ENCODE measurements around the gene XRCC1.
"Not testable (repeated sequence)": the region's sequence is repeated elsewhere in the genome, so short reads cannot be mapped to it uniquely, and the experiment has no call there.

The XRCC1 gene

GRCh38 chr19:43522929-43523328, 52.4 kb downstream of the XRCC1 start:
- Histone ChIP-seq H3K27ac (no peak overlapping the region), H3K4me3 (ENCODE audit: low read depth in 1 of 2, low read length in 1 of 2) (no peak overlapping the region), H3K9me3 (no peaks in the 10 kb centered on the region), H3K4me1 (ENCODE audit: control insufficient read depth in 1 of 2, insufficient read depth in 1 of 2, low read depth in 1 of 2, low read length in 1 of 2) (peaks cover 47 to 56% of the 10 kb centered on the region in 2 experiments), H3K36me3 (no peaks in the 10 kb centered on the region), H3K27me3 (no peaks in the 10 kb centered on the region)
- no peak for TF ChIP-seq CTCF (IDR thresholded peaks at IDR 0.05)

GRCh38 chr19:43519436-43520088, 55.8 kb downstream of the XRCC1 start:
- H3K9me3 ChIP-seq = no peaks in the 10 kb centered on the region

GRCh38 chr19:43518051-43518450, 57.3 kb downstream of the XRCC1 start:
- Histone ChIP-seq H3K36me3 (peaks cover 19% of the 10 kb centered on the region), H3K27ac (no peak overlapping the region), H3K27me3 (no peaks in the 10 kb centered on the region), H3K4me3 (ENCODE audit: low read depth in 1 of 2, low read length in 1 of 2) (no peak overlapping the region), H3K9me3 (no peaks in the 10 kb centered on the region), H3K4me1 (ENCODE audit: control insufficient read depth in 1 of 2, insufficient read depth in 1 of 2, low read depth in 1 of 2, low read length in 1 of 2) (peaks cover 17 to 25% of the 10 kb centered on the region in 2 experiments)
- no peak for TF ChIP-seq CTCF (IDR thresholded peaks at IDR 0.05)

More at GRCh38 chr19:43519436-43520088, 55.8 kb downstream of the XRCC1 start:
- H3K4me3 ChIP-seq (ENCODE audit: low read depth in 1 of 2, low read length in 1 of 2) = no peak overlapping the region
- H3K4me1 ChIP-seq (ENCODE audit: control insufficient read depth in 1 of 2, insufficient read depth in 1 of 2, low read depth in 1 of 2, low read length in 1 of 2) = peaks cover 19 to 28% of the 10 kb centered on the region in 2 experiments
- peaks cover 15% of the 10 kb centered on the region for H3K36me3 ChIP-seq
- peak; percentile 75 for TF ChIP-seq CTCF (IDR thresholded peaks at IDR 0.05)
- H3K27ac ChIP-seq = no peak overlapping the region
- H3K27me3 ChIP-seq = no peaks in the 10 kb centered on the region

- not testable (repeated sequence) for H3K4me1 ChIP-seq (ENCODE audit: control insufficient read depth in 1 of 2, insufficient read depth in 1 of 2, low read depth in 1 of 2, low read length in 1 of 2); H3K27me3 ChIP-seq; H3K4me3 ChIP-seq (ENCODE audit: low read depth in 1 of 2, low read length in 1 of 2); H3K9me3 ChIP-seq; H3K27ac ChIP-seq
- H3K36me3 ChIP-seq = peaks cover 63% of the 10 kb centered on the region
Observed at GRCh38 chr19:43512399-43512798, 62.9 kb downstream of the XRCC1 start.

- Histone ChIP-seq H3K27me3 (no peaks in the 10 kb centered on the region), H3K4me1 (ENCODE audit: control insufficient read depth in 1 of 2, insufficient read depth in 1 of 2, low read depth in 1 of 2, low read length in 1 of 2) (no peaks in the 10 kb centered on the region), H3K27ac (no peak overlapping the region), H3K9me3 (no peaks in the 10 kb centered on the region), H3K36me3 (peaks cover 62% of the 10 kb centered on the region), H3K4me3 (ENCODE audit: low read depth in 1 of 2, low read length in 1 of 2) (no peak overlapping the region)
- TF ChIP-seq CTCF (IDR thresholded peaks at IDR 0.05) = no peak
Observed at GRCh38 chr19:43511324-43511723, 64.0 kb downstream of the XRCC1 start.

- Histone ChIP-seq H3K36me3 (peaks cover 64% of the 10 kb centered on the region), H3K4me1 (ENCODE audit: control insufficient read depth in 1 of 2, insufficient read depth in 1 of 2, low read depth in 1 of 2, low read length in 1 of 2) (no peaks in the 10 kb centered on the region), H3K9me3 (no peaks in the 10 kb centered on the region), H3K27me3 (no peaks in the 10 kb centered on the region), H3K27ac (no peak overlapping the region), H3K4me3 (ENCODE audit: low read depth in 1 of 2, low read length in 1 of 2) (no peak overlapping the region)
- TF ChIP-seq CTCF (IDR thresholded peaks at IDR 0.05) = no peak
Observed at GRCh38 chr19:43510713-43511112, 64.6 kb downstream of the XRCC1 start.

Data from neutrophil (primary cell).